SK-N-SH treated with all-trans-retinoic acid at 6 μM for 48 hours (cell line): ENCODE data around the gene MROH9.

Source experiments
- ATAC-seq: fragments of 200-7000 bp; cut with Tn5 transposase; 3 replicates; pipeline ENCODE4 v1.9.1; 2020; ENCODE audit warnings: mild to moderate bottlenecking, moderate library complexity
- ARNTL ChIP-seq: fragments of 450-650 bp; formaldehyde crosslinking; IDR thresholded peaks from 2 replicates; pipeline ENCODE4 v1.5.0; 2020; ENCODE audit warnings: low read depth, mild to moderate bottlenecking, moderate library complexity, borderline replicate concordance
- BACH2 ChIP-seq: fragments of 250-450 bp; sonication (Bioruptor Pico); IDR thresholded peaks from 2 replicates; pipeline ENCODE4 v1.9.0; 2021; ENCODE audit warnings: mild to moderate bottlenecking, borderline replicate concordance
- CREB5 ChIP-seq: fragments of 250-450 bp; sonication (Bioruptor Pico); IDR thresholded peaks from 2 replicates; pipeline ENCODE4 v1.5.1; 2020; ENCODE audit warnings: low read depth, mild to moderate bottlenecking, moderate library complexity
- CSDC2 ChIP-seq: fragments of 250-450 bp; sonication (Bioruptor Pico); IDR thresholded peaks from 2 replicates; pipeline ENCODE4 v1.5.0; 2020; ENCODE audit warnings: mild to moderate bottlenecking, moderate library complexity
- CSRNP3 ChIP-seq: fragments of 250-450 bp; sonication (Bioruptor Pico); IDR thresholded peaks from 2 replicates; pipeline ENCODE4 v1.5.1; 2021; ENCODE audit warnings: mild to moderate bottlenecking, moderate library complexity
- ESRRG ChIP-seq: fragments of 250-450 bp; sonication (Bioruptor Pico); IDR thresholded peaks from 2 replicates; pipeline ENCODE4 v1.6.1; 2021; ENCODE audit warnings: mild to moderate bottlenecking
- ISL1 ChIP-seq: fragments of 250-450 bp; sonication (Bioruptor Pico); IDR thresholded peaks from 2 replicates; pipeline ENCODE4 v2.1.2; 2022; ENCODE audit warnings: mild to moderate bottlenecking, moderate library complexity
- OSR1 ChIP-seq: fragments of 250-450 bp; sonication (Bioruptor Pico); IDR thresholded peaks from 2 replicates; pipeline ENCODE4 v1.8.0; 2022; ENCODE audit warnings: moderate library complexity, mild to moderate bottlenecking, inconsistent platforms
- PATZ1 ChIP-seq: fragments of 250-450 bp; sonication (Bioruptor Pico); IDR thresholded peaks from 2 replicates; pipeline ENCODE4 v1.8.0; 2020; ENCODE audit warnings: mild to moderate bottlenecking, moderate library complexity, borderline replicate concordance
- POU6F1 ChIP-seq: fragments of 250-450 bp; sonication (Bioruptor Pico); IDR thresholded peaks from 2 replicates; pipeline ENCODE4 v1.8.0; 2021; ENCODE audit warnings: low read depth, mild to moderate bottlenecking, moderate library complexity, borderline replicate concordance
- PPARA ChIP-seq: fragments of 250-450 bp; sonication (Bioruptor Pico); IDR thresholded peaks from 2 replicates; pipeline ENCODE4 v1.5.0; 2020; ENCODE audit warnings: mild to moderate bottlenecking, borderline replicate concordance
- RARB ChIP-seq: fragments of 250-450 bp; sonication (Bioruptor Pico); IDR thresholded peaks from 2 replicates; pipeline ENCODE4 v1.8.0; 2021; ENCODE audit warnings: mild to moderate bottlenecking, moderate library complexity
- SNAI2 ChIP-seq: fragments of 250-450 bp; sonication (Bioruptor Pico); IDR thresholded peaks from 2 replicates; pipeline ENCODE4 v1.5.0; 2020; ENCODE audit warnings: mild to moderate bottlenecking, moderate library complexity
- TCF4 ChIP-seq: fragments of 250-450 bp; sonication (Bioruptor Pico); IDR thresholded peaks from 2 replicates; pipeline ENCODE4 v1.8.0; 2021; ENCODE audit warnings: mild to moderate bottlenecking, moderate library complexity, borderline replicate concordance
- TOX ChIP-seq: fragments of 250-450 bp; sonication (Bioruptor Pico); IDR thresholded peaks from 2 replicates; pipeline ENCODE4 v1.8.0; 2021; ENCODE audit warnings: mild to moderate bottlenecking, moderate library complexity, borderline replicate concordance
- TSHZ2 ChIP-seq: fragments of 250-450 bp; sonication (Bioruptor Pico); IDR thresholded peaks from 2 replicates; pipeline ENCODE4 v1.5.0; 2020; ENCODE audit warnings: mild to moderate bottlenecking, moderate library complexity
- ZC3H10 ChIP-seq: fragments of 250-450 bp; sonication (Bioruptor Pico); IDR thresholded peaks from 2 replicates; pipeline ENCODE4 v1.5.1; 2021; ENCODE audit warnings: mild to moderate bottlenecking, moderate library complexity
- ZFP3 ChIP-seq: fragments of 250-450 bp; sonication (Bioruptor Pico); IDR thresholded peaks from 2 replicates; pipeline ENCODE4 v1.5.0; 2020; ENCODE audit warnings: mild to moderate bottlenecking, moderate library complexity
- ZFP30 ChIP-seq: fragments of 450-650 bp; formaldehyde crosslinking; IDR thresholded peaks from 2 replicates; pipeline ENCODE4 v1.5.0; 2022; ENCODE audit warnings: mild to moderate bottlenecking, moderate library complexity
- ZNF565 ChIP-seq: fragments of 450-650 bp; formaldehyde crosslinking; conservative IDR thresholded peaks from 2 replicates; pipeline ENCODE4 v1.5.0; 2020; ENCODE audit warnings: low read depth, mild to moderate bottlenecking, moderate library complexity
- ZNF70 ChIP-seq: fragments of 450-650 bp; formaldehyde crosslinking; IDR thresholded peaks from 2 replicates; pipeline ENCODE4 v1.5.0; 2020; ENCODE audit warnings: mild to moderate bottlenecking, moderate library complexity

Gene MROH9

GRCh38 chr1:171062902-171063301 is 127.6 kb downstream of the MROH9 start:
- ATAC-seq = no peak

GRCh38 chr1:171075041-171075440 is 139.7 kb downstream of the MROH9 start:
- no peak for ATAC-seq
- TF ChIP-seq POU6F1 (no peak), TCF4 (CRISPR knock-in tag) (no peak), SNAI2 (CRISPR knock-in tag) (no peak), PATZ1 (no peak), ZFP3 (CRISPR knock-in tag) (no peak), BACH2 (no peak), CREB5 (CRISPR knock-in tag) (no peak), ISL1 (CRISPR knock-in tag) (no peak), ARNTL (no peak), PPARA (CRISPR knock-in tag) (no peak), CSDC2 (CRISPR knock-in tag) (no peak), RARB (CRISPR knock-in tag) (no peak), TSHZ2 (CRISPR knock-in tag) (no peak), ZFP30 (CRISPR knock-in tag) (no peak), ZC3H10 (CRISPR knock-in tag) (no peak), OSR1 (CRISPR knock-in tag) (no peak)

More at GRCh38 chr1:171062902-171063301, 127.6 kb downstream of the MROH9 start:
- TF ChIP-seq RARB (CRISPR knock-in tag) (no peak), ZNF70 (no peak), TOX (CRISPR knock-in tag) (no peak), BACH2 (no peak)

GRCh38 chr1:171081314-171081753 is 146.0 kb downstream of the MROH9 start:
- peak; percentile 82 for ATAC-seq

More at GRCh38 chr1:171081314-171081753, 146.0 kb downstream of the MROH9 start:
- TF ChIP-seq ISL1 (CRISPR knock-in tag) = no peak
- no peak for TF ChIP-seq ZFP3 (CRISPR knock-in tag)
- TF ChIP-seq ZNF70 = no peak
- no peak for TF ChIP-seq PATZ1
- TF ChIP-seq POU6F1 = no peak
- TF ChIP-seq ZC3H10 (CRISPR knock-in tag) = no peak
- TF ChIP-seq ZFP30 (CRISPR knock-in tag) = no peak
- no peak for TF ChIP-seq ARNTL
- TF ChIP-seq TCF4 (CRISPR knock-in tag) = no peak
- TF ChIP-seq CSRNP3 (CRISPR knock-in tag) = no peak
- no peak for TF ChIP-seq ZNF565 (CRISPR knock-in tag)
- no peak for TF ChIP-seq ESRRG (CRISPR knock-in tag)
- no peak for TF ChIP-seq TOX (CRISPR knock-in tag)
- TF ChIP-seq RARB (CRISPR knock-in tag) = no peak
